Activated T-cell treated with anti-CD3 and anti-CD28 coated beads for 24 hours (primary cell): ENCODE results near the gene DOCK1.
"Not testable (repeated sequence)": the region's sequence is repeated elsewhere in the genome, so short reads cannot be mapped to it uniquely, and the experiment has no call there.

Experiments used
- DNase-seq: peaks from one replicate; pipeline ENCODE4 v3.0.0-alpha.2; 2020; ENCODE audit warnings: low read depth

Gene DOCK1

DNA sequence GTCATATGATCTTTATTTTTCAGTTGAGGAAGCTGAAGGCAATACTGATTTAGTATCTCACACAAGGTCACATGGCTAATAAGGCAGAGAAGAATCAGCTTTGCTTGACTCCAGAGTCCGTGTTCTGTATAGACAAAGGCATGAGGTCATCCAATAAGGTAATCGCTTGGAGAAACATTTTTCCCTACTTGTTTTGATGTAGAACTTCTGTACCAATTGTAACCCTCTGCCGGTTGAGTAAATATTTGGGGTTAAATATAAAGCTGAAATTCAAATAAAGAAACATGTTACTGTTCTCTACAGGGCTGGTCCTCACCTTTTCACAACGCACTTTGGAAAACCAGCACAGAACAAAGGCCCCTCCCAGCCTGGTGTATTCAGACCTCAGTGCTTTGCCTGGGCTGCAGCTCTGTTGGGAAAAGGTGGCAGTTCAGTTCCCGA is 374.1 kb downstream of the DOCK1 start:
- DNase-seq = no peak

DNA sequence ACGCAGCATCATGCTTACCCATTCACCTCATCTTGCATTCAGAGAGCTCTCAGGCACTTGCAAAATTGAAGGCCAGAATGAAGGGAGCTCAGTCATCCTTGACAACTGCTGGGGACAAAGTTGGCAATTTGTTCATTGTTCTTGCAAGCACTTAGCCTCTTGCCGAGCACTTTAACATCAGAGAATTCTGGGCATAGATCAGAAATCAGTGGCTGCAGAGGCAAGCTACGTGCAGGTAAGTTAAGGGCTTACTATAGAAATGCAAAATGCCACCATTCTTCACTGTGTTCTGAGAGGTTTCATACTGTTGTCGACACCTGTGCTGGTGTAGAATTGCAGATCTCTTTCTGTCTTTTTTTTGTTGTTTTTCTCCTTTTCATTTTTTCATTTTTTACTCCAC is 375.2 kb downstream of the DOCK1 start:
- DNase-seq = no peak

- DNase-seq = no peak
These were observed 377.8 kb downstream of the DOCK1 start for GRCh38 chr10:127283017-127283416.

GRCh38 chr10:127283576-127283975 is 378.3 kb downstream of the DOCK1 start:
- no peak for DNase-seq

DNA sequence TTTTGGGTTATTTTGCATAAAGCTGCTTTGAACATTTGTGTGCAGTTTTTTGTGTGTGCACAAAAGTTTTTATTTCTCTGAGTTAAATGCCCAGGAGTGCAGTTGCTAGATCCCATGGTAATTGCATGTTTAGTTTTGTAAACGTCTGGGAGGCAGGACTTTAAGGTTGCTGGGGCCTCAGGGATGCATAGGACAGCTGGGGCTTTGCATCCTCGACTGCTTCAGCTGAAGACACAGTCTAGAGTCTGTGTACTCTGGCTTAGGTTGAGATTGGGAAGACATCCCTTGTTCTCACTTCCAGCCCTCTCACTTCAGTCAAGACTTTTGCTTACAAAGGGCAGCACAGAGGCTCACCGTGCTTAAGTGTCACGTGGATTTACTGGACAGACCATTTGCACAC is 385.6 kb downstream of the DOCK1 start:
- DNase-seq = no peak

GRCh38 chr10:127291329-127291728 is 386.1 kb downstream of the DOCK1 start:
- no peak for DNase-seq

DNA sequence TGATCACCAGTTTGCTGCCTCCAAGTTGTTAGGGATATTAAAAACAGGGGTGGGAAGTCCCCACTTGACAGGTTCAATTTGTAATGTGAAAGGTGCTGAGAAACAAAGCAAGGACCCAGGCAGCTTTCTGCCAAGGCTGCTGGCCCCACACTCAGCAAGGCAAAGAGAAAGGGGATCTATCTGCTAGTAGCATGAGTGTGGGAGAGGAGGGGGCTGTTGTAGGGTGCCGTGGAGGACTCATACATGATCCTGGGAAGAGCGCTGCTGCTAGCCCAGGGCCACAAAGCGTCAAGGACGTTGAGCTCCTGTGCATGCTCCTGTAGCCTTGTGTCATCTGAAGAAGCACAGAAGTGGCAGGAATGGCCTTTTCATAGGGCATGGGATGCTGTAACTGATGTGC is 387.7 kb downstream of the DOCK1 start:
- no peak for DNase-seq

- peak; percentile 21 for DNase-seq
These were observed 388.4 kb downstream of the DOCK1 start for GRCh38 chr10:127293640-127294039.

DNA sequence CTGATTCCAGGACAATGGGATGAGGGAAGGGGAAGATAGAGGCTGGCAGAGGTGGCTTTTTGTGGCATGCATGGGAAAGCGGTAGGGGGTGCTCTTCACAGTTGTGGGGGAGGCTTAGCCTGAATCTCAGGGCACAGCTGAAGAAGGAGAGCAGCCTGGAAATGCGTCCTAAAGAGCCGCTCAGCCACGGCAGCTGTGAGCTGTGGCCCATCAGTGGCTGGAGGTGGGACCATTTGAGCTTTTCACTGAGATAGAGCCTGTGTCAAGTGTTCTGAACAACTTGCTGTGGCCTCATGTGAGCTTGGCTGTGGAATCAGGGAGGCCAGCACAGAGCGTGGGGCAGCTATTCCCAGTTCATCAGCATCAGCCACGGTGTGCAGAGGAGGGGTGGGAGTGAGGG is 391.5 kb downstream of the DOCK1 start:
- DNase-seq = no peak

- DNase-seq = no peak
These were observed 393.2 kb downstream of the DOCK1 start for GRCh38 chr10:127298381-127298780.

GRCh38 chr10:127299192-127299591 is 394.0 kb downstream of the DOCK1 start:
- DNase-seq = not testable (repeated sequence)

DNA sequence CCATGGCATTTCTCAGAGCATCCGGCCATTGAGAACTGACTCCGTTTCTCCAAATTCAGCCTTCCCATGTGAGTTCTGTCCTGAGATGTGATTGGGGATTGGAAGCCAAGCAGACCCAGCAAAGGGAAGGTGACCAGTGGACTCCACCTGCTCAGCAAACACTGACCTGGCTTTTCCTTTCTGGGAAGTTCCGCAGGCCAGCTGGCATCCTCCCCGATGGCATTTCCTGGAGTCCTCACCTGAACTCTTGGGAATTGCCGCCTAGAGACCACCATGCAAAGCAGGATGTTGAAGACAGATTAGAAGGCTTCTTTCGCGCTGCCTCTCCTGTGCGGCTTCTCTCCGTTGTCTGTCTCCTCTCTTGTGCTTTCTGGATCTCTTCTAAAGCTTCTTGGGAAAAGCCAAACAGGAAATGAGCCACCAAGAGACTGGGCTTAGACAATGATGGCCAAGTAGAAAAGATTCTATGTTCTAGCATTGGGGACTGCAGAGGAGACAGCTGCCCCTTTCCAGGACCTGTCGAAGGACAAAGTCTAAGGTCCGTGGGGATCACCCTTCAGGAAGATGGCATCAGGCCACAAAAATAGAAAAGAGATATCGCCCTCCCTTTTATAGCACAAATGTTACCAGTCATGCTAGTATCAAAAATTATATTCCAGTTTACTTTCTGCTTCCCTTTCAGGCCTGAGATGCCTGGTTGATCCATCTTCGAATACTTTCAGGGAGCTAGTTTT is 394.9 kb downstream of the DOCK1 start:
- no peak for DNase-seq

- no peak for DNase-seq
These were observed 395.7 kb downstream of the DOCK1 start for GRCh38 chr10:127300868-127301321.

DNA sequence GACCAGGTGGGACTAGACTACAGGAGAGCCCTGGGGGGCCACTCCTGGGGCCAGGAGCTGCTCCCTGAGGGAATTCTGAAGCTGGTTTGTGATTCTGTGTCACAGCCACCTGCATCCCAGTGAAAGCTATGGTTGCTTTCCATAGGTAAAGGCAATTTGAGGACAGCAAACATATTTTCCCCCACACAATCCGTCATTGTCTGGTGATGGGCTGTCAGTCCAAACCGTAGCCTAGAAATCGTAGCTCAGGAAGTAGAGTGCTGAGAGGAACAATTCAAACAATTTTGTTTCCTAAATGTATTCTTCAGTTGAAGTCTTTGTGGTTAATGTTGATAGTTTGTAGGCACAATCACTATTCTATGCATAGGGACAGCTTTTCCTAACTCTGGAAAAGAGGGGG is 397.1 kb downstream of the DOCK1 start:
- DNase-seq = no peak

GRCh38 chr10:127303105-127303504 is 397.9 kb downstream of the DOCK1 start:
- DNase-seq = no peak

DNA sequence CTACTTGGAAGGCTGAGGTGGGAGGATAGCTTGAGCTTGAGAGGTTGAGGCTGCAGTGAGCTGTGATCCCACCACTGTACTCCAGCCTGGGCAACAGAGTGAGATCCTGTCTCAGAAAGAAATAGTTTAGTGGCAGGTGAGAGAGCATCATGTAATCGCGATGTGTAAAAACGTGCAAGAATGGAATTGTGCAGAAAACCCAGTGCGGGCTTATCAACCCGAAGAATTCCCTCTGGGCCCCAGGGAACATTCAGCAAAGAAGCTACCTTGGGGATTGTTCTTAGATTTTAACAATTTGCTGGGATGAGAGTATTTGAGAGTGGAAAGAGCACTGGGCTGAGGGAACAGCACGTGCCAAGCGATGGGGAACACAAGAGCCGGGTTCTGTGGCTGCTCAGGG is 398.5 kb downstream of the DOCK1 start:
- DNase-seq = no peak

DNA sequence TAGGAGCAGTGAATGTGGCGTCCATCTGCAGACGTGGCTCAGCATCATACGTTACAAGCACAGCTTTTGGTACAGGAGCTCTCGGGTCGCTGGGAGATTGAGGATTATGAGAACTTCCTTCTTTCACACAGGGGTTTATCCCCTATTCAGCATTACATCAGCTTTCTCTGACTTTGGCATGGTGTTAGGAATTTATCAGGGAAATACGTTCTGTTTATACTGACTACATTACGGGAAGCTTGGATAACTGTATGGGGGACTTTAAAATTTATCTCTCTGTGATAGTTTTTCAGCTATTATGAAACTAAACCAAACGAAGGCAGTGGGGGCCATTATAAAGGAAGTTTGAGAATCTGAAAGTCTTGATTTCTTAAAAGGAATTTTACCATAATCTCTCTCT is 401.3 kb downstream of the DOCK1 start:
- DNase-seq = no peak

DNA sequence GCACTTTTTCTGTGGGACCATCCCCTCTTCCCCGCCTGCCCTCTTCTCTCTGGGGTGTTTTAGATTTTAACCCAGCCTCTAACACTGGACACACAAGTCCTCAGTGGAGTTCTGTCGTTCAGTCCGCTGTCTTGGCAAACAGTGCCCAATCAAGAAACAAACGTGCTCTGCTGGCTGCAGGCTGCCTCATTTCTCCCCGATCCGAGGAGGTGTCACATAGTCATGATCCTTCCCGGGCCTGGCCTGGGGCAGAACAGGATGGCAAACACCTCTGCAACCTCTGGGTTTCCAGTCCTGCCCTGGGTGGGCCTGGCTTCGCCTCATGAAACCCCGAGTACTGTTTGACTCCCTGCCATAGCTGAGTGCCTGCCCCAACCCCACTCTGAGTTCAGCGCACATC is 402.1 kb downstream of the DOCK1 start:
- DNase-seq = no peak

DNA sequence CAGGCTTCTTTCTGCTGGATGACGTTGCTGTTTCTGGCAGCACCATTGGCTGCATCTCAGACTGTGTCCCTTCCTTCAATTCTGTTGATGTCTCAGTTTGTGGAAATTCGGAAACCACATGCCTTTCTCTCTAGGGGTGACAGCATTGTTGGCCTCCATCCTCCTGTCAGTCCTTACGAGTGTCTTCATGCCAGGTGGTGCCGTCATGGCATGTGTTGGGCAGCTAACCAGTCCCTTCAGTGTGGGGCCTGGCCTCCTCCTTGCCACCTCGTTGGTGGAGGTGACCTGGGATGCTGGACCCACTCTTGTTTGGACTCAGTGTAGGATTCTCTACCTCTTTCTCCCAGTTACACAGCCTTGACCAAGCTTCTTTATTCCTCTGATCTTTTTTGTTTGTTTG is 402.8 kb downstream of the DOCK1 start:
- DNase-seq = no peak

DNA sequence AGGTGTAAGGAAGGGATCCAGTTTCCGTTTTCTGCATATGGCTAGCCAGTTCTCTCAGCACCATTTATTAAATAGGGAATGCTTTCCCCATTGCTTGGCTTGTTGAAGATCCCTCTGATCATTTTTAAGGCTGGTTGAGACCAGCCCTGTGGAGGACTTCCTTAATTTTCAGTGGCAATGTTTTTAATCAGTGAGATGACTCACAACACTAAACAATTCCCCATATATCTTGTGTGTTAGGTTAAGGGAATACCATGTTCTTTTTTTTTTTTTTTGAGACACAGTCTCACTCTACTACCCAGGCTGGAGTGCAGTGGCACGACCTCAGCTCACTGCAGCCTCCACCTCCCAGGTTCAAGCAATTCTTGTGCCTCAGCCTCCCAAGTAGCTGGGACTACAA is 404.4 kb downstream of the DOCK1 start:
- DNase-seq = not testable (repeated sequence)

DNA sequence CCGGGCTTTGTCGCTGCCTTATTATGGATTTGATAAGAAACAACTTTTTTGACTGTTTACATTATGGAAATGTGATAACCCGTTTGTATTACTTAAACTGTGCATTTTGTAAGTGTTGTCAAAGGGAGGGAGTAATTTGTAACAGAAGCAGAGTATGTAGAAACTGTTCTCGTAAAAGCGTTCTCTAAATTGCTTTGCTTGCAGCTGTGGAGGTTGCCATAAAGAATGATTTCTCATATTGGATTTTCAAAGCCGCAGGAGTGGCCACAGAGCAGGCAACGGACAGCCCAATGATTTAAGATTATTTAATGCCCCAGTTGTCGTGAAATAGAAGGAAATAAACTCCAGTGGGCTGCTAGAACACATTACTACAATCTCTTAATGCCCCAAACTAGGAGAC is 405.2 kb downstream of the DOCK1 start:
- no peak for DNase-seq

DNA sequence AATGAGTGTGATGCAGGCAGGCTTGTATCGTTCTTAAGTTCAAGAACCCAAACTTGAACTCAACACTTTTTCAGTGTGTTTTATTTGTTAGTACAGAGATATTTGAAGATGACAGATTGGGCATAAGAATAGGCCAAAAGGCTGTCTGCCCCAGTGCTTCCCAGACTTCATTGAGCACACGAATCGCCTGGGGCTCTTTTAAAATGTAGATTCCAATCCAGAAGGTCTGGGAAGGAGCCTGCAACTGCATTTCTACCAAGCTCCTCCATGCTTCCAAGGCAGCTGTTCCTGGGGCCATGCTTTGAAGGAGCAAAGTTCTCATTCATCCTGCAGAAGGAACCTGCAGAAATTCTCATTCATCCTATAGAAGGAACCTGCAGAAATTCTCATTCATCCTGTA is 405.7 kb downstream of the DOCK1 start:
- DNase-seq = no peak

GRCh38 chr10:127313996-127314700 is 408.9 kb downstream of the DOCK1 start:
- no peak for DNase-seq

GRCh38 chr10:127314797-127315196 is 409.6 kb downstream of the DOCK1 start:
- DNase-seq = no peak
